HG03108 (cell line): ENCODE measurements around the gene PALMD.

Experiments used
- ATAC-seq: cut with Tn5 transposase; IDR thresholded peaks from one replicate; pipeline ENCODE4 v1.9.1; 2021; ENCODE audit warnings: moderate library complexity; ENCODE audit not compliant: unreplicated experiment

PALMD gene

GRCh38 chr1:99634971-99635624 lies 10.8 kb upstream of the PALMD start:
- no peak for ATAC-seq

GRCh38 chr1:99635664-99636063 lies 10.2 kb upstream of the PALMD start:
- no peak for ATAC-seq

GRCh38 chr1:99636647-99637175 lies 9.2 kb upstream of the PALMD start:
- no peak for ATAC-seq

- no peak for ATAC-seq
Measured at GRCh38 chr1:99638853-99639252, 7.1 kb upstream of the PALMD start.

DNA sequence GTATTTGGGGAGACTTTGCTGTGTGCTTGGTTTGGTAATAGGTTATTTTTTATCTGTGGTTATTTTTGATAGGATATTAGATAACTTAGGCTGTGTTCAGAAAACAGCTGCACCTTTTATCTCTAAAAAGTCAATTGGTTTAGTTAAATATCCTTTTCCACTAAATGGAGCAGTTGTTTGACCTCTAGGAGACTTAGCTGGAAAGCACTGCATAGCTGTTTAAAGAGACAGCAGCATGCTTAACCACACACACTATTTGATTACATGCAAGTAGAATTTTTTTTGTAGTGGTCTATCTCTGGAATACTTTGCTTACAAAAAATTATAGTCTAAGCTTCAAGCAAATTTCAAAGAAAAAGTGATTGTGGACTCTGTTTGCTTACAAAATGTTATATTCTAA lies 6.5 kb upstream of the PALMD start:
- no peak for ATAC-seq

GRCh38 chr1:99639945-99640344 lies 6.0 kb upstream of the PALMD start:
- ATAC-seq = no peak

DNA sequence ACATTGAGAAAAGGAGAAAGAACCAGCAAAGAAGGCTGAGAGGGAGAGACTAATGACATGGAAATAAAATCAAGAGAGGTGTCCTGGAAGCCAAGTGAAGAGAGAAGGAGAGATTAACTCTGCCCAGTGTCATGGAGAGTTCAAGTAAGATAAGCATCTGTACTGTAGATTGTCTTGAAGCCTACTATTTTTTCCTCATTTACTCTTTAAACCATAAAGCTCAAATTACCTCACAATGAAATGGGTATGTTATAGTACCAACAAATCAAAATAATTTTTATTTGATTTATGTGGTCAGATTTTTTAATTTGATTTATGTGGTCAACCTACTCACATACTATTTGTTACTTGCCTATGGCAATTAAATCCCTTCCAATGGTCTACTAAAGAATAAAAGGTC lies 5.2 kb upstream of the PALMD start:
- no peak for ATAC-seq

DNA sequence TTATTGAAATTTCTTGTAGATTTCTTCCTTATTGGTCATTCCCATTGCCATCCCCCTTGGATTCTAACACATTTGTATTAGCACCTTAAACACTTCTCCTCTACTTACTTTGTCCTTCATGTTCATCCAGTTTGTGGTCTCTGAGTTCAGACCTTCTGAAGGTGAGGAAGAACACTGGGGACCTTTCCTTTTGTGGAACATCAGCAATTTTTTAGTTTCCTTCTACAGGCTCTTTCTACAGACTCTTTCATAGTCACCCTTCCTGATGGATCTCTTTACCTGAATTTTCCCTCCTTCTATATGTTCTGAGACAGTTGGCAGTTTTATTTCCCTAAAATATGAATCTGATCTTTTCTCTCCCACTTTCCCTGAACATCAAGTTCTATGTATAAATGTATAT lies 4.4 kb upstream of the PALMD start:
- ATAC-seq = no peak

DNA sequence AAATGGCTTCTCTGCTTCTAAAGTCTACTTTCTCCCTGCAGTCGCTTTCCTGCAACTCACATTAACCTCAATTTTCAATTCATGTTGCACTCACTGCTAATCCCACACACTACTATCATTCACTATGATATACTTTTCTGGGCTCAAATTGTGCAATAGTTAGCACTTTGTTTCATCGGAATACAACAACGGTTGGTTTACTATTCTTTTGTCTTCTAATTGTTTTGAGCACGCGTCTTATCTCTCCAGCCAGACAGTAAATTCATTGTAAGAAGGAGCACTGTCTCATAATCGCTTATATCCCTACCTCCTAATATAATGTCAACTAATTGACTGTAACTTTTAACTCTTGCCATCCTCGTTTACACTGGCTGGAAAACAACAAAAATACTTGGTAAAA lies 3.9 kb upstream of the PALMD start:
- no peak for ATAC-seq

- ATAC-seq = no peak
Measured at GRCh38 chr1:99643021-99643779, 2.7 kb upstream of the PALMD start.

DNA sequence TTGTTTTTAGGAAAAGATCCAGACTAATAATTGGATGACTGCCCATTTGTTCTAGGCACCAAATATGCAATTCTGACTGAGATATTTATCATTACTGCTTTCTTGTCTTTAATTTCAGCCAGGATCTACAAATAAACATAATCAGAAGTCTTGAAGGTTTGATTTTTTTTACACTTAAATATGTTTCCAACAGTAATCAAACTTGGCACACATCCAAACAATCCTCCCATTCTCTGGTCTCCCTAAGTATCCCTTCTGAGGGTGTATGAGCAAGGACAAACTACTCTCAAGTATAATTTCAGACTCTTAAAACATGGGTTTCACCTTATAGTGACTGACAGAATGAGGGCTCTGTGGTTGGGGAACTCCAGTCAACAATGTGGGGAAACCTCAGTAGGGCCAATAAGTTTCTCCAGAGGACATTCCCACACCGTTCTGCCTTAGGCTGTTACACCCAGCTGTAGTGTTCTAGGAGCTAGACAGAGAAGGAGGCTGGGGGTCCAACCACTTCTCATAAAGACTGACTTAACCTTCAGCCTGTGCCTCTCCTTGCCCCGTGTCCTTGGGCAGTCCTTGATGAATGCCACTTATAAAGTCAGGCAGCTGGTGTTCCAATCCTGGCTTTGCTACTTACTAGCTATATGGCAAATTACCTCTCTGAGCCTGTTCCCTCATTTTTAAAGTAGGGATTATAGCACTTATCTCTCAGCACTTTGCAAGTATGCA lies 1.5 kb upstream of the PALMD start:
- no peak for ATAC-seq

DNA sequence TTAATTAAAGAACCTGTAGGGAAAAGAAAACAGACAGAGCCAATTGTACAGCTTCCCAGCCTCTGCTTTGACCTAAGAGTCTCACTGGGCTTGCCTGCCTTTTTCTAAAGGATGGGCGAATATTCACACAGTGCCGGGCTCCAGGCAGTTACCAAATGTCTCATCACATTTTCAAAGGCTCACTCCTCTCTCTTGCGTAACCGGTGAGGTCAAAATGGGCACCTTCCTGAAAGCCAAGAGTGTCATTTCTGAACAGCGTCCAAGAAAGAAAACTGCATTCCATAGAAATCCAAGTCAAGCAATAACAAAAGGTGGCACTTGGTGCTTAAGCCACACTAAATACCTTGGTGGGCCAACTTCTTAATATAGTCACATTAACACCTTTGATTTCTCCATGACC lies 710 bp upstream of the PALMD start:
- no peak for ATAC-seq

DNA sequence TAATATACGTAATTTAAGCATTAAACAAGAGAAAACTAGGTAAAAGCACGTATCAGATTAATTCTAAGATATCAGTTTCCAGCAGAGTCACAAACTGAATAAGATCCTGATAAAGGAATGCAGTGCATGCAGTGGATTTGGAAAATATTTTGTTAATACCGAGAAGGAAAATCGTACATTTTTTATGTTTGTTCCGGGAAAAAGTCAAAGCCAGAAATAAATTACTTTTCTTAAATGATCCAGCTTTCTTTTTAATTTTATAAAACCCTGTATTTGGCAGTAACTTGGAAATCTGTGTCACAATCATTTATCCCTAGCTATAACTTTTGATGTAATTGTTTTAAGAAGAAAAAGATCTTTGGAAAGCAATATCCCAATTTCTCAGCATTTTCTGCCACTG lies 955 bp downstream of the PALMD start:
- ATAC-seq = no peak

DNA sequence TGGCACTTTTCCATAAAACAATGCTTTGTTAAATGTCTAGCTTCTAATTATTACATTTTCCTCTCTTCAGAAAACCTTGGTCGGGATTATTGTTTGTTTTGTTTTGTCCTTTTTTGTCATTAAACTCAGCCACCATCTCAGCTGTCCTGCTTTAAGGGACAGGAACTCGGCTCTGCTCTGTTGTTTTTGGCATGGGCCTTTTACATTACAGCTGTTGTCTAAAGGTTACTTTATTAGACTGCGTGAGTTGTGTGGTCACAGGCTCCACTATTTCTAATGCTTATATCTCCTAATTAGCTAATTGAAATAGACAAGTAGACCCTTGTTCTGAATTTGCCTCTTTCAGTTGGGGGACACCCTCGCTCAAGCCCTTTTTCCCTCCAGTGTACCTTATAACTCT lies 1.6 kb downstream of the PALMD start:
- ATAC-seq = no peak

DNA sequence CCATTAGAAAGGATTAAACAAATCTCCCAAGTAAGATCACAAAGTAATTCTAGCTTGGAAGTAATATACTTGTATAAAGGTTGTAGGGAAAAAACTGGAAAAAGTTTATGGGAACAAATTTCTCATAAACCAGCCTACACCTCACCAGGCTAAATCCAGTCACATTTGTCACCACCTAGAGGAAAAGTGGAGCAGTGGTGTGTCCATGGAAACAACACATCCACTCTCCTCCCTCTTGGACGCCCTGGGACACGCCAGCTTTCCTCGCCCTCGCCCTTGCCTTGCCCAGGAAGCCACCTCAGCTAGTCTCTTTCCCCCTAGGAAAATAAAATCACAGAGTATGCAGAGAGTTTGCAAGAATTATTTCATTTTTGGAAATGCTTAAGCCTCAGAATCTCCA lies 2.2 kb downstream of the PALMD start:
- ATAC-seq = no peak

GRCh38 chr1:99650030-99650429 lies 4.1 kb downstream of the PALMD start:
- no peak for ATAC-seq

DNA sequence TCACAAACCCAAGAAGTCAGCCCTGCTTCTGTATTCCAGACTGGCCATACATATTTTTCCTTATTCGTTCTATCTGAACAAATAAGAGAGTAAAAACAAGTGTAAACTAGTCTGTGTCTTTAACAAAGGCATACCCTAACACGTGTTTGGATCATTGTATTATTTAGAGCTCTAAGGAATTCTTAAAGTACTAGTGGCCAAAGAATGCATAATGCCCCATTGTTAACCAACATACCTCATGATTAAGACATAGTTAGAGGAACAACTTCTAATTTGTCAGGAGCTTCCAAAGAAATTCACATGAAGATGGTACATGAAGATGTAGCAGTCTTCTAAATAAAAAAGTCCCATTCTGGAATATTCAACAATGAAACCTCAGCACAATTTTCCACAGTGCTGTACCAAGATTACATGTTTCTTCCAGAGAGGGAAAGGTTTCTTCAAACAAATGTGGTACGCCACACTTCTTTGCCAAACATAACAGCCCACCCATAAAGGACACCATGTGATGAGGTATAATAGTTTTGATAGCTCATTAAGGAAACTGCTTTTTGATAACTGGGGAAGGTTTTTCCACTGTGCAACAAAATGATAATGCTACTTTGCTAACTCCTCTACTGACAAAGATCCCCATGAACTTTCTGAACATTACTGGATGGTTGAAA lies 5.0 kb downstream of the PALMD start:
- ATAC-seq = no peak

DNA sequence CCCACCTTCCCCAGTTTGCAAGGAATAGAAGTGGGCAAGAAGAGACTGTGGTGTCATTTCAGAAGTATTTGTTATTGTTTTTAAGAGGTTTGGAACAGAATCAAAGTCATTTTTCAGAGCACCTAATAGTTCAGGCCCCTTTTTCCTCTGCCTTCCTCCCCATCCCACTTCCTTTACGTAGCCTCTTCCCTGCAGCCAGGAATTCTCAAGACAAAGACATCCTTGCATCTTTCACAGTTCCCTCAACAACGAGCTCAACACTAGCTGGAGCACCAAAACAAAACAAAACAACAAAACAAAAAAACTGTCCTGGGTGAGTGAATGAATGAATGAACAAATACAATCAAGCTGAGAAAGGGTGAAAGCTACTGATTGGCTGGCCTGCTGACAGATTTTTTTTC lies 7.0 kb downstream of the PALMD start:
- no peak for ATAC-seq

DNA sequence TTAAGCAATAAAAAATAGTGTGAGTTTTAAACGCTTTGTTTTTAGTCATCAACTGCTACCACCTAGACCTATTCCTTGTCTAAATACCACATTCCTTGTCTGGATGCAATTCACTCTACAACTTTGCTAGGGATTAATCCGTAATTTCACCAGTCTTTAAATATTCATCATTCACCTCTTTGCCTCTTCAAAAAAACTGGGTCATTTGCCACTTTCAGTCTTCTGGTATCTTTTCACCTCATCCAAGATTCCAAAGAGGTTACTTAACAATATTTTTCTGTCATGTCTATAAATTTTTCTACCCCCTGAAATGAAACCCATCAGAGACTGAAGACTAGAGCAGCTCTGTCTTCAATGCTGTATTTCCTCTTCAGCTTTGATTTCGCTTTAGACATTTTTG lies 9.5 kb downstream of the PALMD start:
- ATAC-seq = no peak

- ATAC-seq = no peak
Measured at GRCh38 chr1:99656701-99657100, 10.8 kb downstream of the PALMD start.
